Fibroblast of mammary gland (primary cell): Measurements from ENCODE around the gene HBEGF.

Source experiments
- DNase-seq: peaks from one replicate; pipeline ENCODE4 v3.0.0-alpha.2; 2010; ENCODE audit warnings: low read depth
- H3K4me3 ChIP-seq: 2 replicates; pipeline ENCODE4 v1.5.1; 2011; ENCODE audit warnings: low read depth, mild to moderate bottlenecking, low read length, moderate library complexity; ENCODE audit not compliant: control insufficient read depth
- CTCF ChIP-seq: conservative IDR thresholded peaks from 2 replicates; pipeline ENCODE4 v1.5.1; 2011; ENCODE audit warnings: low read depth, low read length, inconsistent platforms; ENCODE audit not compliant: control insufficient read depth, insufficient read depth

HBEGF gene

GRCh38 chr5:140299056-140299455 lies 47.3 kb downstream of the HBEGF start:
- TF ChIP-seq CTCF = no peak
- no peak overlapping the region for H3K4me3 ChIP-seq

GRCh38 chr5:140298183-140298601 lies 48.2 kb downstream of the HBEGF start:
- peak; percentile 67 for DNase-seq
- TF ChIP-seq CTCF = no peak
- no peak overlapping the region for H3K4me3 ChIP-seq

More at GRCh38 chr5:140299056-140299455, 47.3 kb downstream of the HBEGF start:
- DNase-seq = no peak

GRCh38 chr5:140297283-140297682 lies 49.1 kb downstream of the HBEGF start:
- no peak overlapping the region for H3K4me3 ChIP-seq
- no peak for TF ChIP-seq CTCF
- no peak for DNase-seq

- no peak for TF ChIP-seq CTCF
- no peak overlapping the region for H3K4me3 ChIP-seq
- DNase-seq = no peak
These were observed 50.1 kb downstream of the HBEGF start for GRCh38 chr5:140296289-140296688.

- DNase-seq = peak; percentile 93
- H3K4me3 ChIP-seq = no peak overlapping the region
- TF ChIP-seq CTCF = no peak
These were observed 51.0 kb downstream of the HBEGF start for GRCh38 chr5:140295414-140295813.

- TF ChIP-seq CTCF = no peak
These were observed 51.6 kb downstream of the HBEGF start for GRCh38 chr5:140294753-140295152.

GRCh38 chr5:140293849-140294100 lies 52.6 kb downstream of the HBEGF start:
- H3K4me3 ChIP-seq = no peak overlapping the region
- no peak for TF ChIP-seq CTCF
- DNase-seq = no peak

More at GRCh38 chr5:140294753-140295152, 51.6 kb downstream of the HBEGF start:
- DNase-seq = no peak
- no peak overlapping the region for H3K4me3 ChIP-seq
